ENCODE data around the gene TBRG4.

DNA sequence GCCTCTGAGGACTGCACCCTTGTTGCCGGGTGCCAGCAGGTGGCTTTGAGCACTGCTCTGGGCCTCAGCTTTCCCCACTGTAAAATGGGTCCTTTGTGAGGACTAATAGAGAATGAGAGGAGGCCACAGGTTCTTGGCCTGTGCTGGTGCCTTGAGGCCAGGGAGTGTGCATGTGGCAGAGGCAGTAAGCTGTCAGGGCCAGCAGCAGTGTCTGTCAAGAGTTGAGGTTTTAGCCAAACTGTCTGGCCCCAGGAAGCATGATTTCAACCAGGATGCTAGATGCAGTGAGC, 36.2 kb downstream of the TBRG4 start:
- TF ChIP-seq, protein P1, sequence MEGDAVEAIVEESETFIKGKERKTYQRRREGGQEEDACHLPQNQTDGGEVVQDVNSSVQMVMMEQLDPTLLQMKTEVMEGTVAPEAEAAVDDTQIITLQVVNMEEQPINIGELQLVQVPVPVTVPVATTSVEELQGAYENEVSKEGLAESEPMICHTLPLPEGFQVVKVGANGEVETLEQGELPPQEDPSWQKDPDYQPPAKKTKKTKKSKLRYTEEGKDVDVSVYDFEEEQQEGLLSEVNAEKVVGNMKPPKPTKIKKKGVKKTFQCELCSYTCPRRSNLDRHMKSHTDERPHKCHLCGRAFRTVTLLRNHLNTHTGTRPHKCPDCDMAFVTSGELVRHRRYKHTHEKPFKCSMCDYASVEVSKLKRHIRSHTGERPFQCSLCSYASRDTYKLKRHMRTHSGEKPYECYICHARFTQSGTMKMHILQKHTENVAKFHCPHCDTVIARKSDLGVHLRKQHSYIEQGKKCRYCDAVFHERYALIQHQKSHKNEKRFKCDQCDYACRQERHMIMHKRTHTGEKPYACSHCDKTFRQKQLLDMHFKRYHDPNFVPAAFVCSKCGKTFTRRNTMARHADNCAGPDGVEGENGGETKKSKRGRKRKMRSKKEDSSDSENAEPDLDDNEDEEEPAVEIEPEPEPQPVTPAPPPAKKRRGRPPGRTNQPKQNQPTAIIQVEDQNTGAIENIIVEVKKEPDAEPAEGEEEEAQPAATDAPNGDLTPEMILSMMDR (IDR thresholded peaks at IDR 0.05) = no peak
- no peak for TF ChIP-seq POLR2AphosphoS5 (IDR thresholded peaks at IDR 0.05)
- TF ChIP-seq POLR2A (IDR thresholded peaks at IDR 0.05; ENCODE audit: low read depth) = no peak

Data from esophagus muscularis mucosa (tissue), 3 donors.